H1 (cell line): Measurements from ENCODE around the gene SMIM35. TPM values are rescaled to one million over a fixed set of nuclear protein-coding genes. Genes with fewer than 3 reads are reported as not detected.

Experiments
- BACH1 ChIP-seq: IDR thresholded peaks from 2 replicates; pipeline ENCODE4 v1.6.1; 2012; ENCODE audit warnings: low read length, improper control_type of control experiment
- BRCA1 ChIP-seq: IDR thresholded peaks from 2 replicates; pipeline ENCODE4 v1.6.1; 2012; ENCODE audit warnings: low read depth, low read length, improper control_type of control experiment
- NANOG ChIP-seq: IDR thresholded peaks from 2 replicates; pipeline ENCODE4 v1.6.1; 2011; ENCODE audit warnings: low read length, low read depth, mild to moderate bottlenecking, inconsistent platforms; ENCODE audit not compliant: insufficient read depth, poor library complexity, severe bottlenecking
- SIN3A ChIP-seq, 2 experiments: IDR thresholded peaks in 1 of 2; conservative IDR thresholded peaks in 1 of 2; 2 replicates each; pipeline ENCODE4 v1.6.1; 2011 to 2012; ENCODE audit warnings: low read length in 2 of 2, improper control_type of control experiment in 1 of 2, low read depth in 1 of 2, mild to moderate bottlenecking in 1 of 2
- TAF7 ChIP-seq: optimal IDR thresholded peaks from 2 replicates; pipeline ENCODE3; 2011; ENCODE audit warnings: low read depth, mild to moderate bottlenecking, inconsistent platforms, low read length, moderate library complexity, borderline replicate concordance
- TCF12 ChIP-seq: IDR thresholded peaks from 2 replicates; pipeline ENCODE4 v1.6.1; 2011; ENCODE audit warnings: low read depth, mild to moderate bottlenecking, low read length
- polyA plus RNA-seq, 7 experiments: library from polyadenylated mRNA; depleted of rRNA in 3 of 7; stranded (reverse) in 5 of 7; unstranded in 2 of 7; fragments of >200 nt in 5 of 7; fragments of 200-250 nt in 2 of 7; gene quantifications; 1 replicate in 5 of 7; 2 replicates in 1 of 7; 4 replicates in 1 of 7; pipeline versions ENCODE4 v1.2.1 to v1.2.3, GENCODE V29; 2011 to 2013; ENCODE audit warnings: missing spikeins in 2 of 7, mixed read lengths in 2 of 7
- total RNA-seq: library from RNA; stranded (reverse); fragmentation: NEBNext Ultra II Directional; extraction: Animal tissue kit (Norgen Biotek cat#: 25700); gene quantifications from 2 replicates; pipeline ENCODE4 v1.2.1, GENCODE V29; 2021

SMIM35 gene
- total and polyA plus RNA-seq, 2 of the 8 experiments (the other 6 are each of a cell fraction or from before 2014, with no cell fraction given), result not detected

DNA sequence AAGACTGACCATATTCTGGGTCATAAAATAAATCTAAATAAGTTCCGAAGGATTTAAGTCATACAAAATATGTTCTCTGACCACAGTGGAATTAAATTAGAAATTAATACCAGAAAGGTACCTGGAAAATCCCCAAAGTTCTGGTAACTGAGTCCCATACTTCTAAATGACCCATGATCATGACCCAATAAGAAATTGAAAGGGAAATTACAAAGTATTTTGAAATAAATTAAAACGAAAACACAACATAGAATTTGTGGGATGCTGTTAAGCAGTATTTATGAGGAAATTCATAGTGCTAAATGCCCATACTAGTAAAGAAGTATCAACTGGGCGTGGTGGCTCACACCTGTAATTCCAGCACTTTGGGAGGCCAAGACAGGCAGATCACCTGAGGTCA, 123.9 kb downstream of the SMIM35 start (continued):
- TF ChIP-seq SIN3A (conservative IDR thresholded peaks at IDR 0.05 in 1 of 2, IDR thresholded peaks at IDR 0.05 in 1 of 2; ENCODE audit: low read depth in 1 of 2, low read length in 2 of 2), result no peak
- TF ChIP-seq NANOG, result no peak
- TF ChIP-seq TAF7, result no peak
- TF ChIP-seq TCF12, result no peak
- TF ChIP-seq BRCA1, result no peak
- no peak for TF ChIP-seq BACH1
- TF ChIP-seq, all 59 proteins: peak for 0
